SK-N-MC (cell line): ENCODE results near the gene CACNA1G.

ENCODE experiments used
- EZH2 ChIP-seq: fragments of 200-600 bp; sonication (generic); IDR thresholded peaks from one replicate; pipeline ENCODE4 v1.6.1; 2017; ENCODE audit warnings: antibody characterized with exemption
- POLR2AphosphoS5 ChIP-seq: IDR thresholded peaks from 2 replicates; pipeline ENCODE4 v1.6.1; 2012; ENCODE audit warnings: mild to moderate bottlenecking, low read depth, low read length, borderline replicate concordance

- TF ChIP-seq EZH2: no peak
- TF ChIP-seq POLR2AphosphoS5: no peak
Observed at GRCh38 chr17:50544516-50544915, 16.0 kb upstream of the CACNA1G start.
